NAMALWA (cell line): Measurements from ENCODE around the gene FLNA.
"Not testable (repeated sequence)": the region's sequence is repeated elsewhere in the genome, so short reads cannot be mapped to it uniquely, and the experiment has no call there.

ENCODE experiments used
- DNase-seq: peaks from one replicate; pipeline ENCODE4 v3.0.0-alpha.2; 2015; ENCODE audit warnings: low spot score

FLNA gene

DNA sequence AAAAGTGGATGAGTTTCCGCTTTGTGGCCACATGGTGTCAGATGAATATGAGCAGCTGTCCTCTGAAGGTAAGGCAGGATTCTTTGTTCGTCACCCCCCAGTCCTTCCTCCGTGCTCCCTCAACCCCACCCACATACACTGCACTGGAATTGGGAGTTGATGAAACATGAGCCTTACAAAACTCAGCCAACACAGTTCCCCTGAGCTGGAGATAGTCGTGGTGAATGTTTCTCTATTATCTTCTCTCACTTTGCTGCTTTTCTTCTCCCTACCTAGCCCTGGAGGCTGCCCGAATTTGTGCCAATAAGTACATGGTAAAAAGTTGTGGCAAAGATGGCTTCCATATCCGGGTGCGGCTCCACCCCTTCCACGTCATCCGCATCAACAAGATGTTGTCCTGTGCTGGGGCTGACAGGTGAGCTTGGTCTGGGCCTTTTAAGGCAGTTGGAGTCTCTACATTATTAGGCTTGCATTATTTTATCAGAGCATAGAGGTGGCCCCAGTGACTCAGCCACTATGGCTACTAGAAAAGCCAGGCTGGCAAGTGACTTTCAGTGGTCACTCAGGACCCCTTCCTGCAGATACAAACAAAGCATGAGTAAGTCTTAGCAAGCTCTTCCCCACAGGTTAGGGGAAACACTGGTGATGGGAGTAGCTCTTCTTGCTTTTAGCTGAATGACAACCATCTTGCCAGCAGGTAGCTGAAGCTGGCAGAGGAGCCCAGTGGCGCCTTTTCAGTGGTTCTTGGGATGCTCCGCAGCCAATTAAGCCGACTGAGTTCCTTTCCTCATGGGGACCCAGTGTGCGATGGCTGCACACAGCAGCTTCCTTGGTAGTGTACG, 25.3 kb upstream of the FLNA start:
- peak; percentile 33 for DNase-seq

GRCh38 chrX:154398668-154399526, 24.5 kb upstream of the FLNA start:
- peak; percentile 80 for DNase-seq

- DNase-seq: peak; percentile 94
Measured at GRCh38 chrX:154397888-154398667, 23.6 kb upstream of the FLNA start, which contains the start of gene RPL10. Gene RPL10, plus strand, starts transcription at chrX:154398377. Its CDS starts 143 bp downstream, at chrX:154398520.

DNA sequence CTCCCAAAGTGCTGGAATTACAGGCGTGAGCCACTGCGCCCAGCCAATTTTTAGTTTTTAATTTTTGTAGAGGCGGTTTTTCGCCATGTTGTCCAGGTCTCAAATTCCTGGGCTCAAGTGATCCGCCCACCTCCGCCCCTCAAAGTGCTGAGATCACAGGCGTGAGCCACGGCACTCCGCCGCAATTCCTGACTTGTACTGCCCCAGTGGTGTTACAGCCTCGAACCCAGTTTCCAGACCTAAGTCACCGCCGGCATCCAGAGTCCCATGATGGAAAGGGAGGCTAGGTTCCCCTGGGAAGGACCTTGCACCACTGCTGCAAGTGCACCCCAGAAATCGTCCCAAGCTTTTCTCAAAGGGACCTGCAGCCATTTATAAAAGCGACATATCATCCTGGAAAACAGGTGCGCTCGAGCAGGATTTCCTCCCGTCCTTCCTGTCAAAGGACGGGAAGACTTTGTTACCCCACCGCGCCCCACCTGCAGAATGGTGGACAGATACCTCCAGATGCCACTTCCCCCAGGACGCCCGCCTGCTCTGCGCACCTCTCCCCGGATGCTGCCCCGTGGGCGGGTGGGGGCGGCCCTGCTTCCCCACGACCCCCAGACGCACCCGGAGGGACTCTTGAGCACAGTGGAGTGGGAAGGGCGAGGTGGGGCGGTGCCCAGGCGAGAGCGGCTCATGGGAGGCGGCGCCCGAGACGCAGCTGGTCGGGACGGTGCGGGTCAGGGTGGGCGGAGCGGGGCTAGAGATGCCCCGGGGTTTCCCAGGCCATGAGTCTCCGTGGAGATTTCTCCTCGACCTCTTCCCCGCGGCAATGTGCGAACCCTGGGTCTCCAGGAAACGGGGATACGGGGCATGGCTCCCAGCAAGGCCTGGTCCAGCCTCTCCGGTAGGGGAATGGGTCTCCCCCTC, 22.8 kb upstream of the FLNA start:
- peak; percentile 68 for DNase-seq

DNA sequence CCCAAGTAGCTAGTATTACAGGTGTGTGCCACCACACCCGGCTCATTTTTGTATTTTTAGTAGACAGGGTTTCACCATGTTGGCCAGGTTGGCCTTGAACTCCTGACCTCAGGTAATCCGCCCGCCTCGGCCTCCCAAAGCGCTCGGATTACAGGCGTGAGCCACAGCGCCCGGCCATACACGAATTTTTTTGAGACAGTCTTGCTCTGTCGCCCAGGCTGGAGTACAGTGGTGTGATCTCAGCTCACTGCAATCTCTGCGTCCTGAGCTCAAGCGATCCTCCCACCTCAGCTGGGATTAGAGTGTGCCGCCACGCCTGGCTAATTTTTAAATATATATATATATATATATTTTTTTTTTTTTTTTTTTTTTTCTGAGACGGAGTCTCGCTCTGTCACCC, 21.9 kb upstream of the FLNA start:
- not testable (repeated sequence) for DNase-seq

DNA sequence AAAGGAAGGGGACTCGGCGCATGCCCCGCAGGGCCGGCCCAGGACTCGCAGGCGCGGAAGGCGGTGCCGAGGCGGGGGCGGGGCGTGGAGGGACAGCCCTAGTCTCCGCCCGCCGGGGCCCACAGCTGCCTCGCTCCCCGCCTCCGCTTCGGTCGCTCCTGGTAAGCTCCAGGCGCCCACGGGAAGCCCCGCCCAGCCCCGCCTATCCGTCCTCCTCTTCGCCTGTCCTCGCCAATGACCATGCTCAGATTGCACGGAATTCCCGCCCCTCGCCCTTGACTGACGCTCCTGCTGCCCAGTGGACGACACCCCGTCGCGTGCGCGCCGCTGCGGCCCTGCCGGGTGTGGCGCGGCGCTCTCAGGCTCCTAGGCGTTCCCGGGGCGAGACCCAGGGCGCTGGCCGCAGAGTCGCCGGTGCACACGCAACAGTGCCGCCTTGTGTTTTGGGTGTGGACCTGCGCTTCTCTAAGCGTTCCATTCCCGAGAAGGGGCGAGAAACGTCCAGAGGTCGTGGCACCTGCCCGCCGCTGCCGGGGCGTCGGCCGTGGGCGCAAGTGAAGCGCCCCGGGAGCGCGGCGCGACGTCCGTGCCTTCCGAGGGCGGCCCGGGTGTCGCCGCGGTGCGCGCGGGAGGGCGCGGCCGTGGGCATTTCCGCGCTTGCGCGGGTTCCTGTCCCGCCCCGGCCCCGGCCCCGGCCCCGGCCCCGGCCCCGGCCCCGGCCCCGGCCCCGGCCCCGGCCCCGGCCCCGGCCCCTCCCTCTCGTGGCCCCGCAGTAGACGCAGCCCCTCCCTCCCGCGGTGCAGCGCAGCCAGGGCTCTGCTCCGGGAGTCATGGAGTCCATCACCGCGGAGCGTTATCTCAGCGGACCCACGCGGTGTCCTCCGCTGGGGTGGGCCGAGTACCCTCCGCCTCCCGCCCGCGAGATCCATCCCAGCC, 15.6 kb upstream of the FLNA start:
- not testable (repeated sequence) for DNase-seq

DNA sequence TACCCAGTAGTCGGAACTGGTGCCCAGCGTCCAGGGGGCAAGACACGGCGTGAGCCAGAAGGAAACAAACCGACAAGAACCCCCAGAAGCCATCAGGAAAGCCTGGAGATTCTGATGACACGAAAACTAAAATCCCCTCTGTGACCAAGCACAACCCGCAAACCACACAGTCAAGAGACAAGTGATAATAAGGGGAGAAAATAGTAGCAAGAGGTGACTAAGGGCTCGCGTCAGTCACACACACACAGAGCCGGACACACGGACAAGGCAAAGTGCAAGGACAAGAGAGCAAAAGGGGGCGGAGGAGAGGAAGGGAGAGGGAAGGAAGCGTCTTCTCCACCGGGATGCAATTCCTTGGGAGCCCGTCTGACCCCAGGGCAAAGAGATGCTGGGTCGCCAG, 14.2 kb upstream of the FLNA start:
- DNase-seq: not testable (repeated sequence)

- DNase-seq: not testable (repeated sequence)
Measured at GRCh38 chrX:154388094-154388493, 13.7 kb upstream of the FLNA start.

- DNase-seq: no peak
Measured at GRCh38 chrX:154384284-154384892, 10.0 kb upstream of the FLNA start.

GRCh38 chrX:154383359-154384283, 9.2 kb upstream of the FLNA start:
- no peak for DNase-seq

GRCh38 chrX:154382483-154383069, 8.1 kb upstream of the FLNA start:
- no peak for DNase-seq

DNA sequence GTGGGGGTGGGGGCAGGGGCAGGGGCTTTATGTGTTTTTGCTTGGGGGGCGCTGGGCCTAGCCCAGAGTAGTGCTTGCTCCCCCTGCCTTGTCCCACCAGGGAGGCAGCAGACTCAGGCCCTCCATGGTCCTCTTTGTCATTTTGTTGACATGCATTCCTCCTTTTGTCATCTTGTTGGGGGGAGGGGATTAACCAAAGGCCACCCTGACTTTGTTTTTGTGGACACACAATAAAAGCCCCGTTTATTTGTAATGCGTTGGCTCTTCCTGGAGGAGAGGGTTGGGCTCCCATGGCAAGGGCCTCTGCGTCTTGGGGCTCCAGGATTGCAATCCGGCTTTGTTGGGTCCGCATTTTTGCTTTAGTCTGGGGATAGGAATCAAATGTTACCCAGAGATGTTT, 6.8 kb upstream of the FLNA start:
- DNase-seq: no peak

DNA sequence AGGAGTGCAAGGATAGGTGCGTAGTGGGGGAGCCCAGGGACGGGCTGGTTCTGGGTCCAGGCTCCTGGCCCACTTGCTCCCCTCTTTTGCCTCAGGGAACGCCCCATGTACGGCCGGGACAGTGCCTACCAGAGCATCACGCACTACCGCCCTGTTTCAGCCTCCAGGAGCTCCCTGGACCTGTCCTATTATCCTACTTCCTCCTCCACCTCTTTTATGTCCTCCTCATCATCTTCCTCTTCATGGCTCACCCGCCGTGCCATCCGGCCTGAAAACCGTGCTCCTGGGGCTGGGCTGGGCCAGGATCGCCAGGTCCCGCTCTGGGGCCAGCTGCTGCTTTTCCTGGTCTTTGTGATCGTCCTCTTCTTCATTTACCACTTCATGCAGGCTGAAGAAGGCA, 6.4 kb upstream of the FLNA start:
- no peak for DNase-seq

DNA sequence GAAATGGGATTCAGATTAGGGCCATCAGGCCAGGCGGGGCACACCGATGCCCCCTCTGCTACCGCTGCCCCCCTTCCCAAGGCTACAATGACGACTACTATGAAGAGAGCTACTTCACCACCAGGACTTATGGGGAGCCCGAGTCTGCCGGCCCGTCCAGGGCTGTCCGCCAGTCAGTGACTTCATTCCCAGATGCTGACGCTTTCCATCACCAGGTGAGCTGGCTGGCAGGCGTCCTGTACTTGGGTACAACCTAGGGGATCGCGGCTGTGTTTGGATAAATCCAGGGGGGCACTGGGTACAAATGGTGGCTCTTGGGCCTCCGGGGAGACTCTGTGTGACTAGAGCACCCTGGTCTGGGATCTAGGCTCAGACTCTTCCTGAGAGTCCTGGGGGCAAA, 5.7 kb upstream of the FLNA start:
- DNase-seq: no peak

GRCh38 chrX:154379569-154379951, 5.1 kb upstream of the FLNA start:
- no peak for DNase-seq

DNA sequence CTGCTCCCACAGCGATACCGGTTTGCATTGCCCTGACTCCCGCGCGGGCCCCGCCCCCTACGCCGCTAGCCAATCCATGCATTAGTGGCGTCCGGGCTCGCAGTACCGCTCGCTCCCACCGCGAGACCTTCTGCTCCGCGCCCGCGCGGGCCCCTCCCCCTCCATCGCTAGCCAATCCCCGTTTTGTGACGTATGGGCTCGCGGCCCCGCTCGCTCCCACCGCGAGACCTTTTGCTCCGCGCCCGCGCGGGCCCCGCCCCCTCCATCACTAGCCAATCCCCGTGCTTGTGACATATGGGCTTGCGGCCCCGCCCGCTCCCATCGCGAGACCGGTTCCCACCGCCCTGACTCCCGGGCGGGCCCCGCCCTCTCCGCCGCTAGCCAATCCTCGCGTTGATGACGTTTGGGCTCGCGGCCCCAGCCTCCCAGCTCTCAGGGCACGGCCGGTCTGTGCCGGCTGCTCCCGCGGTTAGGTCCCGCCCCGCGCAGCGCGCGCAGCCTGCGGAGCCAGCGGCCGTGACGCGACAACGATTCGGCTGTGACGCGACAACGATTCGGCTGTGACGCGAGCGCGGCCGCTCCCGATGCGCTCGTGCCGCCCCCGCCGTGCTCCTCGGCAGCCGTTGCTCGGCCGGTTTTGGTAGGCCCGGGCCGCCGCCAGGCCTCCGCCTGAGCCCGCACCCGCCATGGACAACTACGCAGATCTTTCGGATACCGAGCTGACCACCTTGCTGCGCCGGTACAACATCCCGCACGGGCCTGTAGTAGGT, 4.5 kb upstream of the FLNA start, which contains the start of gene EMD:
Gene EMD, plus strand, starts transcription at position 497 of the 770 bp plus-strand sequence. Its CDS starts 190 bp downstream, at position 687.
- DNase-seq: peak; percentile 97
